Measurements from ENCODE around the gene POLR2E. TPM values are rescaled to one million over a fixed set of nuclear protein-coding genes. Genes with fewer than 3 reads are reported as not detected.
A peak's percentile ranks its signal among the peaks of the same experiment; 100 is the strongest.

POLR2E gene
- total RNA-seq, 2 donors from 2014 or later = 63.8 to 81.4 TPM

GRCh38 chr19:1082165-1082927 lies 12.8 kb downstream of the POLR2E start:
- H3K27ac Mint-ChIP-seq = peak overlapping the region; percentile 84
- DNase-seq (peak; percentile 76 to 96 (median 88)), ATAC-seq (peak; percentile 84)
- H3K4me1 Mint-ChIP-seq = peaks cover 37% of the 10 kb centered on the region
- H3K9me3 ChIP-seq (ENCODE audit: control insufficient read depth, low read length, poor library complexity, severe bottlenecking) = no peaks in the 10 kb centered on the region
- H3K36me3 Mint-ChIP-seq (ENCODE audit: low read depth) = peaks cover 7% of the 10 kb centered on the region
- H3K4me3 Mint-ChIP-seq = peak overlapping the region; percentile 80
- no peaks in the 10 kb centered on the region for H3K27me3 Mint-ChIP-seq

GRCh38 chr19:1081301-1082164 lies 13.6 kb downstream of the POLR2E start:
- peak overlapping the region; percentile 92 for H3K4me3 Mint-ChIP-seq
- peaks cover 41% of the 10 kb centered on the region for H3K4me1 Mint-ChIP-seq
- ATAC-seq (no peak), DNase-seq (peak in 1 of 3 donors; percentile 24)
- H3K27ac Mint-ChIP-seq = peak overlapping the region; percentile 97
- no peaks in the 10 kb centered on the region for H3K27me3 Mint-ChIP-seq
- peaks cover 7% of the 10 kb centered on the region for H3K36me3 Mint-ChIP-seq (ENCODE audit: low read depth)
- no peaks in the 10 kb centered on the region for H3K9me3 ChIP-seq (ENCODE audit: control insufficient read depth, low read length, poor library complexity, severe bottlenecking)

- DNase-seq (no peak), ATAC-seq (no peak)
- Mint-ChIP-seq H3K4me1 (peaks cover 47% of the 10 kb centered on the region), H3K4me3 (peak overlapping the region; percentile 92), H3K27me3 (no peaks in the 10 kb centered on the region), H3K27ac (peak overlapping the region; percentile 97), H3K36me3 (ENCODE audit: low read depth) (peaks cover 6% of the 10 kb centered on the region)
- no peaks in the 10 kb centered on the region for H3K9me3 ChIP-seq (ENCODE audit: control insufficient read depth, low read length, poor library complexity, severe bottlenecking)
These were observed 14.6 kb downstream of the POLR2E start for GRCh38 chr19:1080360-1081161.

GRCh38 chr19:1079566-1080111 lies 15.5 kb downstream of the POLR2E start:
- H3K36me3 Mint-ChIP-seq (ENCODE audit: low read depth) = peaks cover 2% of the 10 kb centered on the region
- peak overlapping the region; percentile 92 for H3K4me3 Mint-ChIP-seq
- H3K27me3 Mint-ChIP-seq = no peaks in the 10 kb centered on the region
- DNase-seq (no peak), ATAC-seq (no peak)
- H3K27ac Mint-ChIP-seq = peak overlapping the region; percentile 97
- peaks cover 43% of the 10 kb centered on the region for H3K4me1 Mint-ChIP-seq
- H3K9me3 ChIP-seq (ENCODE audit: control insufficient read depth, low read length, poor library complexity, severe bottlenecking) = no peaks in the 10 kb centered on the region

GRCh38 chr19:1076951-1077350 lies 18.2 kb downstream of the POLR2E start:
- no peaks in the 10 kb centered on the region for H3K9me3 ChIP-seq (ENCODE audit: control insufficient read depth, low read length, poor library complexity, severe bottlenecking)
- H3K4me1 Mint-ChIP-seq = peaks cover 51% of the 10 kb centered on the region
- peak overlapping the region; percentile 97 for H3K27ac Mint-ChIP-seq
- peak; percentile 81 to 91 (median 85) for DNase-seq
- peak overlapping the region; percentile 92 for H3K4me3 Mint-ChIP-seq
- H3K27me3 Mint-ChIP-seq = no peaks in the 10 kb centered on the region
- peak; percentile 80 for ATAC-seq
- H3K36me3 Mint-ChIP-seq (ENCODE audit: low read depth) = peaks cover 6% of the 10 kb centered on the region

- Mint-ChIP-seq H3K27me3 (no peaks in the 10 kb centered on the region), H3K27ac (peak overlapping the region; percentile 97), H3K4me3 (peak overlapping the region; percentile 86), H3K36me3 (ENCODE audit: low read depth) (peaks cover 9% of the 10 kb centered on the region), H3K4me1 (peaks cover 52% of the 10 kb centered on the region)
- ATAC-seq = no peak
- no peaks in the 10 kb centered on the region for H3K9me3 ChIP-seq (ENCODE audit: control insufficient read depth, low read length, poor library complexity, severe bottlenecking)
- no peak for DNase-seq
These were observed 19.2 kb downstream of the POLR2E start for GRCh38 chr19:1076046-1076386.

- H3K36me3 Mint-ChIP-seq (ENCODE audit: low read depth) = peaks cover 9% of the 10 kb centered on the region
These were observed 20.5 kb downstream of the POLR2E start for GRCh38 chr19:1074544-1075283.

GRCh38 chr19:1073956-1074517 lies 21.1 kb downstream of the POLR2E start:
- Mint-ChIP-seq H3K27ac (peak overlapping the region; percentile 96), H3K4me1 (peaks cover 43% of the 10 kb centered on the region), H3K4me3 (peak overlapping the region; percentile 79), H3K27me3 (no peaks in the 10 kb centered on the region), H3K36me3 (ENCODE audit: low read depth) (peaks cover 13% of the 10 kb centered on the region)
- no peaks in the 10 kb centered on the region for H3K9me3 ChIP-seq (ENCODE audit: control insufficient read depth, low read length, poor library complexity, severe bottlenecking)
- DNase-seq = no peak
- ATAC-seq = no peak

More at GRCh38 chr19:1074544-1075283, 20.5 kb downstream of the POLR2E start:
- H3K9me3 ChIP-seq (ENCODE audit: control insufficient read depth, low read length, poor library complexity, severe bottlenecking) = no peaks in the 10 kb centered on the region
- DNase-seq = peak; percentile 91 to 95 (median 93)
- ATAC-seq = peak; percentile 49
- Mint-ChIP-seq H3K4me1 (peaks cover 41% of the 10 kb centered on the region), H3K4me3 (peak overlapping the region; percentile 79), H3K27ac (peak overlapping the region; percentile 97), H3K27me3 (no peaks in the 10 kb centered on the region)

GRCh38 chr19:1073063-1073955 lies 21.9 kb downstream of the POLR2E start:
- Mint-ChIP-seq H3K4me3 (peak overlapping the region; percentile 79), H3K4me1 (peaks cover 48% of the 10 kb centered on the region), H3K27ac (peak overlapping the region; percentile 96), H3K27me3 (no peaks in the 10 kb centered on the region), H3K36me3 (ENCODE audit: low read depth) (peaks cover 19% of the 10 kb centered on the region)
- ATAC-seq (no peak), DNase-seq (peak in 1 of 3 donors; percentile 13)
- H3K9me3 ChIP-seq (ENCODE audit: control insufficient read depth, low read length, poor library complexity, severe bottlenecking) = no peaks in the 10 kb centered on the region

GRCh38 chr19:1072371-1073015 lies 22.7 kb downstream of the POLR2E start:
- no peak for DNase-seq
- Mint-ChIP-seq H3K27me3 (no peaks in the 10 kb centered on the region), H3K4me1 (peaks cover 45% of the 10 kb centered on the region), H3K27ac (peak overlapping the region; percentile 96), H3K4me3 (peak overlapping the region; percentile 87), H3K36me3 (ENCODE audit: low read depth) (peaks cover 17% of the 10 kb centered on the region)
- ATAC-seq = no peak
- no peaks in the 10 kb centered on the region for H3K9me3 ChIP-seq (ENCODE audit: control insufficient read depth, low read length, poor library complexity, severe bottlenecking)
